ENCODE data around the gene WNT7A. TPM values are rescaled to one million over a fixed set of nuclear protein-coding genes. Genes with fewer than 3 reads are reported as not detected.

Gene WNT7A
- total and polyA plus RNA-seq, 4 donors = 5.0 to 18.6 (median 12.0) TPM

GRCh38 chr3:13826672-13827071 is 53.2 kb downstream of the WNT7A start:
- no peak overlapping the region for H3K4me3 ChIP-seq (ENCODE audit: low read depth, low read length)
- H3K27ac ChIP-seq (ENCODE audit: low read depth, low read length) = no peak overlapping the region
- H3K27me3 ChIP-seq (ENCODE audit: control insufficient read depth, insufficient read depth, low read length) = no peaks in the 10 kb centered on the region
- H3K9me3 ChIP-seq (ENCODE audit: control insufficient read depth, insufficient read depth, low read length) = no peaks in the 10 kb centered on the region
- peaks cover 49% of the 10 kb centered on the region for H3K4me1 ChIP-seq (ENCODE audit: control insufficient read depth, insufficient read depth, low read length)
- H3K36me3 ChIP-seq (ENCODE audit: control insufficient read depth, insufficient read depth, low read length) = peaks cover 20% of the 10 kb centered on the region
- no peak for DNase-seq (ENCODE audit: low read depth in 4 of 6, low spot score in 6 of 6)

GRCh38 chr3:13825821-13826220 is 54.0 kb downstream of the WNT7A start:
- peaks cover 12% of the 10 kb centered on the region for H3K36me3 ChIP-seq (ENCODE audit: control insufficient read depth, insufficient read depth, low read length)
- WGBS (ENCODE audit: insufficient coverage) = 81% methylated on average over 9 of the region's 10 CpGs
- no peak overlapping the region for H3K4me3 ChIP-seq (ENCODE audit: low read depth, low read length)
- H3K27ac ChIP-seq (ENCODE audit: low read depth, low read length) = no peak overlapping the region
- peaks cover 49% of the 10 kb centered on the region for H3K4me1 ChIP-seq (ENCODE audit: control insufficient read depth, insufficient read depth, low read length)
- H3K27me3 ChIP-seq (ENCODE audit: control insufficient read depth, insufficient read depth, low read length) = no peaks in the 10 kb centered on the region
- H3K9me3 ChIP-seq (ENCODE audit: control insufficient read depth, insufficient read depth, low read length) = no peaks in the 10 kb centered on the region
- no peak for DNase-seq (ENCODE audit: low read depth in 4 of 6, low spot score in 6 of 6)

GRCh38 chr3:13825311-13825579 is 54.6 kb downstream of the WNT7A start:
- WGBS (ENCODE audit: insufficient coverage) = no CpG with 5 or more reads among the region's 3 CpGs
- Histone ChIP-seq H3K36me3 (ENCODE audit: control insufficient read depth, insufficient read depth, low read length) (peaks cover 11% of the 10 kb centered on the region), H3K4me3 (ENCODE audit: low read depth, low read length) (no peak overlapping the region), H3K27ac (ENCODE audit: low read depth, low read length) (no peak overlapping the region), H3K4me1 (ENCODE audit: control insufficient read depth, insufficient read depth, low read length) (peaks cover 45% of the 10 kb centered on the region), H3K9me3 (ENCODE audit: control insufficient read depth, insufficient read depth, low read length) (no peaks in the 10 kb centered on the region), H3K27me3 (ENCODE audit: control insufficient read depth, insufficient read depth, low read length) (no peaks in the 10 kb centered on the region)
- DNase-seq (ENCODE audit: low read depth in 4 of 6, low spot score in 6 of 6) = no peak

- 51% methylated on average over 6 of the region's 8 CpGs for WGBS (ENCODE audit: insufficient coverage)
- Histone ChIP-seq H3K27ac (ENCODE audit: low read depth, low read length) (no peak overlapping the region), H3K36me3 (ENCODE audit: control insufficient read depth, insufficient read depth, low read length) (peaks cover 10% of the 10 kb centered on the region), H3K27me3 (ENCODE audit: control insufficient read depth, insufficient read depth, low read length) (no peaks in the 10 kb centered on the region), H3K4me3 (ENCODE audit: low read depth, low read length) (no peak overlapping the region), H3K9me3 (ENCODE audit: control insufficient read depth, insufficient read depth, low read length) (no peaks in the 10 kb centered on the region), H3K4me1 (ENCODE audit: control insufficient read depth, insufficient read depth, low read length) (peaks cover 40% of the 10 kb centered on the region)
- DNase-seq (ENCODE audit: low read depth in 4 of 6, low spot score in 6 of 6) = peak in 2 of 6 donors; percentile 27 to 33
Observed at GRCh38 chr3:13824521-13825310, 55.2 kb downstream of the WNT7A start.

- Histone ChIP-seq H3K36me3 (ENCODE audit: control insufficient read depth, insufficient read depth, low read length) (peaks cover 8% of the 10 kb centered on the region), H3K27me3 (ENCODE audit: control insufficient read depth, insufficient read depth, low read length) (no peaks in the 10 kb centered on the region), H3K4me3 (ENCODE audit: low read depth, low read length) (no peak overlapping the region), H3K9me3 (ENCODE audit: control insufficient read depth, insufficient read depth, low read length) (no peaks in the 10 kb centered on the region), H3K4me1 (ENCODE audit: control insufficient read depth, insufficient read depth, low read length) (peaks cover 45% of the 10 kb centered on the region), H3K27ac (ENCODE audit: low read depth, low read length) (peak overlapping the region; percentile 7)
- no peak for DNase-seq (ENCODE audit: low read depth in 4 of 6, low spot score in 6 of 6)
- WGBS (ENCODE audit: insufficient coverage) = 47% methylated on average over 2 of the region's 3 CpGs
Observed at GRCh38 chr3:13823692-13824091, 56.2 kb downstream of the WNT7A start.

- no peak overlapping the region for H3K4me3 ChIP-seq (ENCODE audit: low read depth, low read length)
Observed at GRCh38 chr3:13822871-13823585, 56.8 kb downstream of the WNT7A start.

GRCh38 chr3:13822042-13822441 is 57.8 kb downstream of the WNT7A start:
- Histone ChIP-seq H3K27me3 (ENCODE audit: control insufficient read depth, insufficient read depth, low read length) (no peaks in the 10 kb centered on the region), H3K36me3 (ENCODE audit: control insufficient read depth, insufficient read depth, low read length) (peaks cover 19% of the 10 kb centered on the region), H3K4me1 (ENCODE audit: control insufficient read depth, insufficient read depth, low read length) (peaks cover 44% of the 10 kb centered on the region), H3K4me3 (ENCODE audit: low read depth, low read length) (no peak overlapping the region), H3K9me3 (ENCODE audit: control insufficient read depth, insufficient read depth, low read length) (no peaks in the 10 kb centered on the region), H3K27ac (ENCODE audit: low read depth, low read length) (no peak overlapping the region)
- no peak for DNase-seq (ENCODE audit: low read depth in 4 of 6, low spot score in 6 of 6)
- WGBS (ENCODE audit: insufficient coverage) = 80% methylated on average over 3 of the region's 5 CpGs

More at GRCh38 chr3:13822871-13823585, 56.8 kb downstream of the WNT7A start:
- 47% methylated on average over 7 of the region's 8 CpGs for WGBS (ENCODE audit: insufficient coverage)
- Histone ChIP-seq H3K27me3 (ENCODE audit: control insufficient read depth, insufficient read depth, low read length) (no peaks in the 10 kb centered on the region), H3K27ac (ENCODE audit: low read depth, low read length) (peak overlapping the region; percentile 7), H3K36me3 (ENCODE audit: control insufficient read depth, insufficient read depth, low read length) (peaks cover 10% of the 10 kb centered on the region), H3K9me3 (ENCODE audit: control insufficient read depth, insufficient read depth, low read length) (no peaks in the 10 kb centered on the region), H3K4me1 (ENCODE audit: control insufficient read depth, insufficient read depth, low read length) (peaks cover 48% of the 10 kb centered on the region)
- peak in 2 of 6 donors; percentile 41 to 50 for DNase-seq (ENCODE audit: low read depth in 4 of 6, low spot score in 6 of 6)

GRCh38 chr3:13821126-13821525 is 58.7 kb downstream of the WNT7A start:
- peak in 1 of 6 donors; percentile 75 for DNase-seq (ENCODE audit: low read depth in 4 of 6, low spot score in 6 of 6)
- Histone ChIP-seq H3K4me1 (ENCODE audit: control insufficient read depth, insufficient read depth, low read length) (peaks cover 39% of the 10 kb centered on the region), H3K4me3 (ENCODE audit: low read depth, low read length) (no peak overlapping the region), H3K9me3 (ENCODE audit: control insufficient read depth, insufficient read depth, low read length) (no peaks in the 10 kb centered on the region), H3K36me3 (ENCODE audit: control insufficient read depth, insufficient read depth, low read length) (peaks cover 27% of the 10 kb centered on the region), H3K27ac (ENCODE audit: low read depth, low read length) (no peak overlapping the region), H3K27me3 (ENCODE audit: control insufficient read depth, insufficient read depth, low read length) (no peaks in the 10 kb centered on the region)
- WGBS (ENCODE audit: insufficient coverage) = 89% methylated on average over 3 of the region's 3 CpGs

GRCh38 chr3:13818919-13819318 is 61.0 kb downstream of the WNT7A start:
- DNase-seq (ENCODE audit: low read depth in 4 of 6, low spot score in 6 of 6) = no peak
- Histone ChIP-seq H3K9me3 (ENCODE audit: control insufficient read depth, insufficient read depth, low read length) (peaks cover 11% of the 10 kb centered on the region), H3K4me1 (ENCODE audit: control insufficient read depth, insufficient read depth, low read length) (peaks cover 27% of the 10 kb centered on the region), H3K27ac (ENCODE audit: low read depth, low read length) (no peak overlapping the region), H3K27me3 (ENCODE audit: control insufficient read depth, insufficient read depth, low read length) (no peaks in the 10 kb centered on the region), H3K36me3 (ENCODE audit: control insufficient read depth, insufficient read depth, low read length) (peaks cover 31% of the 10 kb centered on the region), H3K4me3 (ENCODE audit: low read depth, low read length) (no peak overlapping the region)
- 83% methylated on average over 30 of the region's 30 CpGs for WGBS (ENCODE audit: insufficient coverage)

Measured in spinal cord (tissue), 10 donors.